Hepatocyte (in vitro differentiated cells): ENCODE results near the gene SLC22A31. TPM values are rescaled to one million over a fixed set of nuclear protein-coding genes. Genes with fewer than 3 reads are reported as not detected.
A peak's percentile ranks its signal among the peaks of the same experiment; 100 is the strongest.

Experiments used
- DNase-seq: peaks from one replicate; pipeline ENCODE4 v3.0.0-alpha.2; 2016; ENCODE audit warnings: low spot score
- H2AFZ ChIP-seq: fragments of 200-600 bp; sonication (generic); 2 replicates; pipeline ENCODE4 v1.6.0; 2016; ENCODE audit warnings: antibody characterized with exemption, mild to moderate bottlenecking
- H3K27ac ChIP-seq: fragments of 200-600 bp; sonication (generic); 2 replicates; pipeline ENCODE4 v1.5.1; 2016; ENCODE audit warnings: mild to moderate bottlenecking
- H3K27me3 ChIP-seq: fragments of 200-600 bp; sonication (generic); 2 replicates; pipeline ENCODE4 v1.6.1; 2016
- H3K36me3 ChIP-seq: fragments of 200-600 bp; sonication (generic); replicated peaks from 2 replicates; pipeline ENCODE4 v1.5.1; 2016; ENCODE audit warnings: low read depth; ENCODE audit not compliant: insufficient read depth
- H3K4me1 ChIP-seq: fragments of 200-600 bp; sonication (generic); 2 replicates; pipeline ENCODE4 v1.5.1; 2016; ENCODE audit warnings: mild to moderate bottlenecking, moderate library complexity; ENCODE audit not compliant: insufficient read depth
- H3K4me2 ChIP-seq: fragments of 200-600 bp; sonication (generic); 2 replicates; pipeline ENCODE4 v1.6.0; 2016
- H3K4me3 ChIP-seq: fragments of 200-600 bp; sonication (generic); 2 replicates; pipeline ENCODE4 v1.5.1; 2016; ENCODE audit warnings: mild to moderate bottlenecking
- H3K79me2 ChIP-seq: fragments of 200-600 bp; sonication (generic); 2 replicates; pipeline ENCODE4 v1.6.0; 2017; ENCODE audit warnings: mild to moderate bottlenecking
- H3K9me2 ChIP-seq: fragments of 200-600 bp; sonication (generic); replicated peaks from 2 replicates; pipeline ENCODE4 v1.6.0; 2017; ENCODE audit warnings: mild to moderate bottlenecking; ENCODE audit not compliant: insufficient read depth
- H3K9me3 ChIP-seq: fragments of 200-600 bp; sonication (generic); 2 replicates; pipeline ENCODE4 v1.5.1; 2016; ENCODE audit warnings: low read depth, mild to moderate bottlenecking
- H4K20me1 ChIP-seq: fragments of 200-600 bp; sonication (generic); 2 replicates; pipeline ENCODE4 v1.6.0; 2016; ENCODE audit warnings: mild to moderate bottlenecking; ENCODE audit not compliant: insufficient read depth, poor library complexity, severe bottlenecking
- EZH2 ChIP-seq: fragments of 200-600 bp; sonication (generic); IDR thresholded peaks from 2 replicates; pipeline ENCODE4 v1.6.1; 2016; ENCODE audit warnings: antibody characterized with exemption, mild to moderate bottlenecking, borderline replicate concordance
- EZH2phosphoT487 ChIP-seq: fragments of 200-600 bp; sonication (generic); IDR thresholded peaks from one replicate; pipeline ENCODE4 v1.6.1; 2018; ENCODE audit warnings: antibody characterized with exemption, mild to moderate bottlenecking, low read depth, moderate library complexity; ENCODE audit not compliant: unreplicated experiment, severe bottlenecking
- WGBS: methylation state at CpG from one replicate; pipeline ENCODE4 v1.1.6; 2016; ENCODE audit warnings: low lambda C conversion rate; ENCODE audit errors: missing lambda C conversion rate; 5-methylcytosine and 5-hydroxymethylcytosine counted together
- polyA plus RNA-seq: library from polyadenylated mRNA; unstranded; fragments of >200 nt; fragmentation: Nextera tagmentation; extraction: Ambion mirVana; gene quantifications from 2 replicates; pipeline ENCODE4 v1.2.1, GENCODE V29; 2016
- total RNA-seq: library from RNA; depleted of rRNA; stranded (reverse); fragments of >200 nt; gene quantifications from 2 replicates; pipeline ENCODE4 v1.2.3, GENCODE V29; 2014
- TF ChIP-seq, protein P1 (sequence below): fragments of 200-600 bp; sonication (generic); IDR thresholded peaks from 2 replicates; pipeline ENCODE4 v1.5.1; 2016; ENCODE audit warnings: antibody characterized with exemption, mild to moderate bottlenecking; ENCODE audit not compliant: poor library complexity

Gene SLC22A31
- total and polyA plus RNA-seq, 2 experiments from 2014 or later: 1.4 to 1.6 TPM

DNA sequence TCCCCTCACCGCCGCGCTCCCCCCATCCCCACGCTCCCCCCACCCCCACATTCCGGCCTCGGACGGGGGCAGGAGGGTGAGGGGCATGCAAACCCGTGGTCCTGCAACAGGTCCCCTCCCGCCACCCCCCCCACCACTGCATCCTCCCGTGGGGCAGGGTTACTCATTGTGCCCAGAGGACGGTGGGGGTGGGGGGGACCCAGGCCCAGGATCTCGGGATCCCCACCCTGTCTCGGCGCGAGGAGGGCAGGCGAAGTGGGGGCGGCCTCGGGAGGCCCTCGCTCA lies 8.5 kb downstream of the SLC22A31 start:
- 25% methylated on average over 7 of the region's 19 CpGs for WGBS
- Histone ChIP-seq H3K9me2 (no peaks in the 10 kb centered on the region), H3K4me1 (peaks cover 6% of the 10 kb centered on the region), H3K4me3 (no peak overlapping the region), H3K27me3 (no peaks in the 10 kb centered on the region), H2AFZ (peak overlapping the region; percentile 78), H4K20me1 (no peaks in the 10 kb centered on the region), H3K36me3 (no peaks in the 10 kb centered on the region), H3K27ac (no peak overlapping the region), H3K4me2 (peak overlapping the region; percentile 96), H3K9me3 (no peaks in the 10 kb centered on the region), H3K79me2 (no peaks in the 10 kb centered on the region)
- TF ChIP-seq EZH2phosphoT487 (no peak), EZH2 (no peak)
- TF ChIP-seq, protein P1, sequence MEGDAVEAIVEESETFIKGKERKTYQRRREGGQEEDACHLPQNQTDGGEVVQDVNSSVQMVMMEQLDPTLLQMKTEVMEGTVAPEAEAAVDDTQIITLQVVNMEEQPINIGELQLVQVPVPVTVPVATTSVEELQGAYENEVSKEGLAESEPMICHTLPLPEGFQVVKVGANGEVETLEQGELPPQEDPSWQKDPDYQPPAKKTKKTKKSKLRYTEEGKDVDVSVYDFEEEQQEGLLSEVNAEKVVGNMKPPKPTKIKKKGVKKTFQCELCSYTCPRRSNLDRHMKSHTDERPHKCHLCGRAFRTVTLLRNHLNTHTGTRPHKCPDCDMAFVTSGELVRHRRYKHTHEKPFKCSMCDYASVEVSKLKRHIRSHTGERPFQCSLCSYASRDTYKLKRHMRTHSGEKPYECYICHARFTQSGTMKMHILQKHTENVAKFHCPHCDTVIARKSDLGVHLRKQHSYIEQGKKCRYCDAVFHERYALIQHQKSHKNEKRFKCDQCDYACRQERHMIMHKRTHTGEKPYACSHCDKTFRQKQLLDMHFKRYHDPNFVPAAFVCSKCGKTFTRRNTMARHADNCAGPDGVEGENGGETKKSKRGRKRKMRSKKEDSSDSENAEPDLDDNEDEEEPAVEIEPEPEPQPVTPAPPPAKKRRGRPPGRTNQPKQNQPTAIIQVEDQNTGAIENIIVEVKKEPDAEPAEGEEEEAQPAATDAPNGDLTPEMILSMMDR: no peak
- no peak for DNase-seq

- TF ChIP-seq EZH2phosphoT487: no peak
- no peak for TF ChIP-seq EZH2
- TF ChIP-seq, protein P1: no peak
- H3K4me3 ChIP-seq: no peak overlapping the region
- H3K4me1 ChIP-seq: peaks cover 6% of the 10 kb centered on the region
- no peaks in the 10 kb centered on the region for H3K79me2 ChIP-seq
- H3K4me2 ChIP-seq: peak overlapping the region; percentile 96
- 83% methylated on average over 32 of the region's 44 CpGs for WGBS
- no peaks in the 10 kb centered on the region for H3K9me3 ChIP-seq
- H3K9me2 ChIP-seq: no peaks in the 10 kb centered on the region
- no peak overlapping the region for H2AFZ ChIP-seq
- DNase-seq: peak; percentile 8
- H4K20me1 ChIP-seq: no peaks in the 10 kb centered on the region
- H3K27me3 ChIP-seq: no peaks in the 10 kb centered on the region
- no peak overlapping the region for H3K27ac ChIP-seq
- H3K36me3 ChIP-seq: no peaks in the 10 kb centered on the region
Observed at GRCh38 chr16:89191033-89191900, 9.1 kb downstream of the SLC22A31 start.

GRCh38 chr16:89190150-89190958 lies 10.0 kb downstream of the SLC22A31 start:
- Histone ChIP-seq H3K27me3 (no peaks in the 10 kb centered on the region), H3K36me3 (no peaks in the 10 kb centered on the region), H2AFZ (no peak overlapping the region), H3K79me2 (no peaks in the 10 kb centered on the region), H3K4me3 (no peak overlapping the region), H3K27ac (no peak overlapping the region), H3K4me1 (peaks cover 6% of the 10 kb centered on the region), H4K20me1 (no peaks in the 10 kb centered on the region), H3K9me3 (no peaks in the 10 kb centered on the region), H3K9me2 (no peaks in the 10 kb centered on the region), H3K4me2 (no peak overlapping the region)
- peak; percentile 4 for DNase-seq
- 85% methylated on average over 27 of the region's 28 CpGs for WGBS
- TF ChIP-seq EZH2: no peak
- TF ChIP-seq, protein P1: no peak
- no peak for TF ChIP-seq EZH2phosphoT487
